GM20431 (cell line): ENCODE measurements around the gene CRNKL1.

ENCODE experiments used
- in situ Hi-C: fragments of 300-500 bp; cut with MseI, MboI; formaldehyde crosslinking; loops from one replicate; pipeline ENCODE4 v1.15.0; 2020; ENCODE audit warnings: low sequenced_read_pairs; ENCODE audit not compliant: unreplicated experiment

CRNKL1 gene

GRCh38 chr20:19992996-19993908, 59.0 kb downstream of the CRNKL1 start:
- in situ Hi-C loops = loop anchor here (25.0 kb wide), 2 partner anchors 206 to 306 kb away; no protein-coding TSS in a partner anchor

GRCh38 chr20:19991854-19992253, 60.4 kb downstream of the CRNKL1 start:
- in situ Hi-C loops = loop anchor here (25.0 kb wide), 2 partner anchors 205 to 305 kb away; no protein-coding TSS in a partner anchor

GRCh38 chr20:19991308-19991707, 61.0 kb downstream of the CRNKL1 start:
- in situ Hi-C loops = loop anchor here (25.0 kb wide), 2 partner anchors 204 to 304 kb away; no protein-coding TSS in a partner anchor

GRCh38 chr20:19990850-19991249, 61.4 kb downstream of the CRNKL1 start:
- in situ Hi-C loops = loop anchor here (25.0 kb wide), 2 partner anchors 204 to 304 kb away; no protein-coding TSS in a partner anchor

GRCh38 chr20:19987046-19987445, 65.2 kb downstream of the CRNKL1 start:
- in situ Hi-C loops = loop anchor here (25.0 kb wide), 2 partner anchors 200 to 300 kb away; no protein-coding TSS in a partner anchor

GRCh38 chr20:19986419-19986818, 65.8 kb downstream of the CRNKL1 start:
- in situ Hi-C loops = loop anchor here (25.0 kb wide), 2 partner anchors 199 to 299 kb away; no protein-coding TSS in a partner anchor
